Tibial nerve (tissue), 4 donors: Measurements from ENCODE around the gene STAB1. TPM values are rescaled to one million over a fixed set of nuclear protein-coding genes. Genes with fewer than 3 reads are reported as not detected.

ENCODE experiments used
- DNase-seq, 2 donors: peaks; one replicate each; pipeline ENCODE4 v3.0.0-alpha.2; 2019; ENCODE audit warnings: low spot score in 2 of 2
- H3K27ac ChIP-seq, 4 donors: fragments of 200-600 bp; sonication (generic) in 3 of 4; one replicate each; pipeline ENCODE4 v1.5.1; 2017 to 2019; ENCODE audit warnings: mild to moderate bottlenecking in 1 of 4
- H3K27me3 ChIP-seq, 2 donors: fragments of 200-600 bp; sonication (generic) in 1 of 2; one replicate each; pipeline versions ENCODE4 v1.5.1 to v1.6.0; 2017 to 2019
- H3K36me3 ChIP-seq, 3 donors: fragments of 200-600 bp; sonication (generic); one replicate each; pipeline ENCODE4 v1.5.1; 2018 to 2019
- H3K4me1 ChIP-seq, 4 donors: fragments of 200-600 bp; sonication (generic) in 3 of 4; one replicate each; pipeline ENCODE4 v1.5.1; 2017 to 2019
- H3K4me3 ChIP-seq, 4 donors: fragments of 200-600 bp; sonication (generic) in 3 of 4; one replicate each; pipeline ENCODE4 v1.5.1; 2017 to 2019; ENCODE audit warnings: mild to moderate bottlenecking in 1 of 4, moderate library complexity in 1 of 4
- H3K9me3 ChIP-seq, 4 donors: fragments of 200-600 bp; sonication (generic) in 3 of 4; one replicate each; pipeline ENCODE4 v1.5.1; 2017 to 2019
- EP300 ChIP-seq, 2 donors: sonication (generic); formaldehyde crosslinking; IDR thresholded peaks; one replicate each; pipeline ENCODE4 v1.6.1; 2017; ENCODE audit warnings: antibody characterized with exemption in 2 of 2, mild to moderate bottlenecking in 1 of 2
- POLR2A ChIP-seq, 2 donors: fragments of 450-650 bp; IDR thresholded peaks; one replicate each; pipeline ENCODE4 v1.6.1; 2017; ENCODE audit warnings: antibody characterized with exemption in 2 of 2, mild to moderate bottlenecking in 2 of 2, moderate library complexity in 2 of 2
- WGBS, 2 donors: methylation state at CpG; one replicate each; pipeline ENCODE4 v1.1.5; 2018; 5-methylcytosine and 5-hydroxymethylcytosine counted together
- total RNA-seq, 4 donors: library from RNA; depleted of rRNA; stranded (reverse); fragments of >200 nt; gene quantifications; one replicate each; pipeline ENCODE4 v1.1.0, GENCODE V29; 2016
- TF ChIP-seq, protein P1 (sequence below), 5 experiments: fragments of 200-600 bp in 3 of 5; fragments of 450-650 bp in 2 of 5; sonication (generic) in 3 of 5; IDR thresholded peaks; one replicate each; pipeline ENCODE4 v1.5.1; 2016 to 2019; ENCODE audit warnings: antibody characterized with exemption in 5 of 5, mild to moderate bottlenecking in 3 of 5, moderate library complexity in 2 of 5

The STAB1 gene
- total RNA-seq, 4 donors from 2014 or later = 167 to 527 (median 264) TPM

DNA sequence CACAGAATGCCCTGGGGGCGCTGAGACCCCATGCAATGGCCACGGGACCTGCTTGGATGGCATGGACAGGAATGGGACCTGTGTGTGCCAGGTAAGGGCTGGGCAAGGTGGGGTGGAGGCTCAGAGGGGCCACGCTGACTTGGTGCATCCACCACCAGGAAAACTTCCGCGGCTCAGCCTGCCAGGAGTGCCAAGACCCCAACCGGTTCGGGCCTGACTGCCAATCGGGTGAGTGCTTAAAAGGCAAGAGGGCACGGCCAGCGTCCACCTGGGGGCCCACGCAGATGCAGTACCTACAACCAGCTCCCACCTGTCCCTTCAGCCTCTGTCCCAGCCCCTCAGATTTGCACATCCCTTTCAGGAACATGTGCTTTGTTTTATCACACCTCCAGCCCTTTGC, 6.9 kb downstream of the STAB1 start:
- Histone ChIP-seq H3K9me3 (no peaks in the 10 kb centered on the region), H3K27me3 (no peaks in the 10 kb centered on the region), H3K4me1 (peaks cover 0 to 18% (median under 1%) of the 10 kb centered on the region in 4 donors), H3K4me3 (no peak overlapping the region), H3K36me3 (peaks cover 0 to 17% (median 0%) of the 10 kb centered on the region in 3 donors), H3K27ac (no peak overlapping the region)
- WGBS, 2 donors = 90 to 95% methylated on average over 11 of the region's 11 CpGs
- no peak for DNase-seq
- TF ChIP-seq EP300 (IDR thresholded peaks at IDR 0.05) (no peak), POLR2A (IDR thresholded peaks at IDR 0.05) (no peak)
- TF ChIP-seq, protein P1, sequence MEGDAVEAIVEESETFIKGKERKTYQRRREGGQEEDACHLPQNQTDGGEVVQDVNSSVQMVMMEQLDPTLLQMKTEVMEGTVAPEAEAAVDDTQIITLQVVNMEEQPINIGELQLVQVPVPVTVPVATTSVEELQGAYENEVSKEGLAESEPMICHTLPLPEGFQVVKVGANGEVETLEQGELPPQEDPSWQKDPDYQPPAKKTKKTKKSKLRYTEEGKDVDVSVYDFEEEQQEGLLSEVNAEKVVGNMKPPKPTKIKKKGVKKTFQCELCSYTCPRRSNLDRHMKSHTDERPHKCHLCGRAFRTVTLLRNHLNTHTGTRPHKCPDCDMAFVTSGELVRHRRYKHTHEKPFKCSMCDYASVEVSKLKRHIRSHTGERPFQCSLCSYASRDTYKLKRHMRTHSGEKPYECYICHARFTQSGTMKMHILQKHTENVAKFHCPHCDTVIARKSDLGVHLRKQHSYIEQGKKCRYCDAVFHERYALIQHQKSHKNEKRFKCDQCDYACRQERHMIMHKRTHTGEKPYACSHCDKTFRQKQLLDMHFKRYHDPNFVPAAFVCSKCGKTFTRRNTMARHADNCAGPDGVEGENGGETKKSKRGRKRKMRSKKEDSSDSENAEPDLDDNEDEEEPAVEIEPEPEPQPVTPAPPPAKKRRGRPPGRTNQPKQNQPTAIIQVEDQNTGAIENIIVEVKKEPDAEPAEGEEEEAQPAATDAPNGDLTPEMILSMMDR (IDR thresholded peaks at IDR 0.05) = no peak

DNA sequence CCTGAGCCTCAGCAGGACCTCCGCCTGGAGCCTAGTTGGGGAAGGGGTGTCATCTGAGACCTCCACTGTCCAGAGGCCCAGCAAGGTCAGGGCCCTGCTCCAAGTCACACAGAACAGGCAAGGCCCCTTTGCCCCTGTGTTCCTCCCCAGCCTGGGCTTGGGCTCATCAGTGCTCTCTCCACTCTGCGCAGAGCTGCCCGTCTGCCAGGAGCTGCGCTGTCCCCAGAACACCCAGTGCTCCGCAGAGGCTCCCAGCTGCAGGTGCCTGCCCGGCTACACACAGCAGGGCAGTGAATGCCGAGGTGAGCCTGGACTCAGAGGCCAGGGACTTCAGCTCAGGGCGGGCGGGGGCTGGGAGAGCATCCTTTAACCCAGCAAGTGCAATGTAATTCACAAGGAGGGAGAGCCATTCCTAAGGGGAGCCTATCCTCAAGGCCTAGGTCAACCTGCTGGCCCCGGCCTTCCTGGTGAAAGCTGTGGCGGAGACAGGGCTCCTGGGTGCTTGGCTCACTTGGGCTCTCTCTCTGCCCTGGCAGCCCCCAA, 7.7 kb downstream of the STAB1 start:
- no peak for DNase-seq
- Histone ChIP-seq H3K27ac (no peak overlapping the region), H3K4me3 (no peak overlapping the region), H3K9me3 (no peaks in the 10 kb centered on the region), H3K36me3 (peaks cover 0 to 19% (median 0%) of the 10 kb centered on the region in 3 donors), H3K4me1 (peaks cover 0 to 15% (median 0%) of the 10 kb centered on the region in 4 donors), H3K27me3 (no peaks in the 10 kb centered on the region)
- WGBS, 2 donors = 90 to 93% methylated on average over 4 to 7 of the region's 11 CpGs
- TF ChIP-seq, protein P1 (IDR thresholded peaks at IDR 0.05) = no peak
- TF ChIP-seq EP300 (IDR thresholded peaks at IDR 0.05) (no peak), POLR2A (IDR thresholded peaks at IDR 0.05) (no peak)

DNA sequence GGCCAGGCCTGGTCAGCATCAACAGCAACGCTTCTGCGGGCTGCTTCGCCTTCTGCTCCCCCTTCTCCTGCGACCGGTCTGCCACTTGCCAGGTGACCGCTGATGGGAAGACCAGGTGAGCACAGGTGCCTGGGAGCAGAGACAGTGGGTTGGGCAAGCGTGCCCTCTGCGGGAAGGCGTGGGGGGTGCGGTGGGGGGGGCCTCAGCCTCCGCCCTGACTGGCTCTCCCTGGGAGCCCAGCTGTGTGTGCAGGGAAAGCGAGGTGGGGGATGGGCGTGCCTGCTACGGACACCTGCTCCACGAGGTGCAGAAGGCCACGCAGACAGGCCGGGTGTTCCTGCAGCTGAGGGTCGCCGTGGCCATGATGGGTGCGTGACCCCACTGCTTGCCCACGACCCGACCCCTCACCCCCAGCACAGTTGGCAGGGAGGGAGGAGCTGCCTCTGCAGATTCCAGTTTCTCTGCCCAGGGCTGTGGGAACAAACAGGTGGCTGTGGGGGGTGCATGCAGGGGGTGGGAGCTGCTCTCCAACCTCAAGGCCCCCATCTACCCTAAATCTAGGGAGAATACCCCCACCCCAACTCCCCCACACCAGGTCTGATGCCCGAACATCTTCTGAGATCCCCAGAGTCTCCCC, 8.8 kb downstream of the STAB1 start:
- Histone ChIP-seq H3K36me3 (peaks cover 0 to 28% (median 0%) of the 10 kb centered on the region in 3 donors), H3K27me3 (no peaks in the 10 kb centered on the region), H3K4me3 (no peak overlapping the region), H3K4me1 (peaks cover 0 to 5% (median 0%) of the 10 kb centered on the region in 4 donors), H3K9me3 (no peaks in the 10 kb centered on the region), H3K27ac (no peak overlapping the region)
- WGBS, 2 donors = 67 to 73% methylated on average over 20 to 22 of the region's 23 CpGs
- TF ChIP-seq, protein P1 (IDR thresholded peaks at IDR 0.05) = no peak
- no peak for TF ChIP-seq EP300 (IDR thresholded peaks at IDR 0.05)
- no peak for TF ChIP-seq POLR2A (IDR thresholded peaks at IDR 0.05)
- DNase-seq = no peak

DNA sequence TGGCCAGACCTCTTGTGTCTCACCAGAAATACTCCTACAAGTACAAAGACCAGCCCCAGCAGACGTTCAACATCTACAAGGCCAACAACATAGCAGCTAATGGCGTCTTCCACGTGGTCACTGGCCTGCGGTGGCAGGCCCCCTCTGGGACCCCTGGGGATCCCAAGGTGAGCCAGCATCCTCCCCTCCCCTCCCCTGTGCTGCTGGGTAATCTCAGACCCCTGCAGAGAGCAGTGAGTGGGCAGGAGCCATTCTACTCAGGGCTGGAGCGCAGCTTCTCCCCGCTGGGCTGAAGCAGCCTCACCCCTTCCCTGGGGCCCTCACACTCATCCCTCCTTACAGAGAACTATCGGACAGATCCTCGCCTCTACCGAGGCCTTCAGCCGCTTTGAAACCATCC, 9.8 kb downstream of the STAB1 start:
- Histone ChIP-seq H3K36me3 (peaks cover 0 to 30% (median 0%) of the 10 kb centered on the region in 3 donors), H3K9me3 (no peaks in the 10 kb centered on the region), H3K4me1 (no peaks in the 10 kb centered on the region), H3K4me3 (no peak overlapping the region), H3K27me3 (no peaks in the 10 kb centered on the region), H3K27ac (no peak overlapping the region)
- WGBS, 2 donors = 80 to 81% methylated on average over 10 of the region's 10 CpGs
- DNase-seq = no peak
- TF ChIP-seq EP300 (IDR thresholded peaks at IDR 0.05) = no peak
- TF ChIP-seq, protein P1 (IDR thresholded peaks at IDR 0.05) = no peak
- no peak for TF ChIP-seq POLR2A (IDR thresholded peaks at IDR 0.05)

DNA sequence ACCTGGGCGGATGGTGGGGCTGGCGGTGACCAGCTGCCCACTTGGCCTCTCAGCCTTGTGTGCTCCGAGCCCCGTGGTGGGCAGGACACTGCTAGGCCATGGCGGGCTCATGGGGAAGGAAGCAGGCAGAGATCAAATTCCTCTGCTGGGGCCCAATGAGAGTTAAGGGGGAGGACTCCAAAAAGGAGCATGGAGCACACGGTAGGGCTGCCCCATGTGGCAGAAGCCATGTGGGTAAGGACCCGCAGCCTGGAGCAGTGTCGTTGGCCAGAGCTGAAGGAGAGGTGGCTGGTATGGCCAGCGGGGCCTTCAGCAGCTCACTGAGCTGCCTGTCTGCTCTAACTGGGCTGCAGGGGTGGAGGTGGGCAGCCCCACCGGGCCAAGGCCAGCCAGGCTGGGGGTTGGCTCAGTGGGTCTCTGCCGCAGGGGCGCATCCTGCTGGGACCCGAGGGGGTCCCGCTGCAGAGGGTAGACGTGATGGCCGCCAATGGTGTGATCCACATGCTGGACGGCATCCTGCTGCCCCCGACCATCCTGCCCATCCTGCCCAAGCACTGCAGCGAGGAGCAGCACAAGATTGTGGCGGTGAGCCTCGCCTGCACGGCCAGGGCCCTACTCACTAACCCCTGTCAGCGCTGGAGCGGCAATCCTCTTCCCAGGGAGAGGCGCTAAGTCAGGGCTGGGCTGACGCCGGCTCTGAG, 11.3 kb downstream of the STAB1 start:
- Histone ChIP-seq H3K27ac (no peak overlapping the region), H3K4me1 (no peaks in the 10 kb centered on the region), H3K36me3 (peaks cover 0 to 37% (median 0%) of the 10 kb centered on the region in 3 donors), H3K9me3 (no peaks in the 10 kb centered on the region), H3K4me3 (no peak overlapping the region), H3K27me3 (no peaks in the 10 kb centered on the region)
- no peak for DNase-seq
- TF ChIP-seq EP300 (IDR thresholded peaks at IDR 0.05) (no peak), POLR2A (IDR thresholded peaks at IDR 0.05) (no peak)
- TF ChIP-seq, protein P1 (IDR thresholded peaks at IDR 0.05) = no peak
- WGBS, 2 donors = 77 to 85% methylated on average over 19 to 27 of the region's 27 CpGs
